ENCODE data around the gene DNAJB6.
"Not testable (repeated sequence)": the region's sequence is repeated elsewhere in the genome, so short reads cannot be mapped to it uniquely, and the experiment has no call there.

Gene DNAJB6

DNA sequence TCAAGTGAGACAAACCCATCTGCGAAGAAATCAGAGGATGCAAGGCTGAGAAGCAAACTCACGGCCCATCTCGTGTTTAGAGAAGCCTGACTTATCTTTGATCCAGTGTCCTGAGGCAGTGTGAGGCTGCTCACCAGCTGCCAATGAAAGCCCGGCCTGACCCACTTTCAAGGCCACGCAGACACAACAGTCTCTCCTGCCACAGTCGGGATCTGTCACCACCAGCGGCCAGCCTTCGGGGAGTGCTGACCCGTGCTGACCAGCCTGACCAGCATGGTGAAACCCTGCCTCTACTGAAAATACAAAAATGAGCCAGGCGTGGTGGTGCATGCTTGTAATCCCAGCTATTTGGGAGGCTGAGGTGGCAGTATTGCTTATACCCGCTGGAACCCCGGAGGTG is 7.4 kb upstream of the DNAJB6 start:
- no peak for DNase-seq

DNA sequence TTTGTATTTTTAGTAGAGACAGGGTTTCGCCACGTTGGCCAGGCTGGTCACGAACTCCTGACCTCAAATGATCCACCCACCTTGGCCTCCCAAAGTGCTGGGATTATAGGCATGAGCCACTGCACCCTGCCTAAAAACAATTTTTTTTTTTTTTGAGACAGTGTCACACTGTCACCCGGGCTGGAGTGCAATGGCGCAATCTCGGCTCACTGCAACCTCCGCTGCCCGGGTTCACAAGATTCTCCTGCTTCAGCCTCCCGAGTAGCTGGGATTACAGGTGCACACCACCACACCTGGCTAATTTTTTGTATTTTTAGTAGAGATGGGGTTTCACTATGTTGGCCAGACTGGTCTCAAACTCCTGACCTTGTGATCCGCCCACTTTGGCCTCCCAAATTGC is 6.2 kb upstream of the DNAJB6 start:
- not testable (repeated sequence) for DNase-seq

DNA sequence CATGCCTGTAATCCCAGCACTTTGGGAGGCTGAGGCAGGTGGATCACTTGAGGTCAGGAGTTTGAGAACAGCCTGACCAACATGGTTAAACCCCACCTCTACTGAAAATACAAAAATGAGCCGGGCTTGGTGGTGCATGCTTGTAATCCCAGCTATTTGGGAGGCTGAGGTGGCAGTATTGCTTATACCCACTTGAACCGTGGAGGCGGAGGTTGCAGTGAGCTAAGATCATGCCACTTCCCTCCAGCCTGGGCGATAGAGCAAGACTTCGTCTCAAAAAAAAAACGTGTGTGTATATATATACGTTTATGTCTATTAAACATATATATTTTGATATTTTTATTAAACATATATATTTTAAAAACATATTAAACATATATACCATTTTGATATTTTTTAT is 5.8 kb upstream of the DNAJB6 start:
- not testable (repeated sequence) for DNase-seq

DNA sequence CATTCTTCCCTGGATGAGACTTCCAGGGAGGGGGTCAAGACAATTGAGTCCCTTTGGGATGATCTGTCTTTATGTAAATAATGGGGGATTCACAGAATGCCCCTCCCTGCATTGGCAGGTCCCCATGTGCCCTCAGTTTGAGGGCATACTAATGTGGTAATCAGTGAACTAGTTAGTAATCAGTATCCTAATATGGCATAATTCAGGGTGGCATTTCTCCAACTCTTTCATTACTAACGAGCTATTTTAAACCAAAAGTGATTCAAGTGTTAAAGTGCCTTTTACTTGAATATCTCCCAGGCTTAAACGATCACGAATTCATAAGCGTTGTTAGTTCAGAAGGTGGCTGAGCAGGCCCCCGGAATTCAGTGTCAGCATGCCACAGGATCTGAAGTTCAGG is 1.6 kb upstream of the DNAJB6 start:
- DNase-seq: no peak

DNA sequence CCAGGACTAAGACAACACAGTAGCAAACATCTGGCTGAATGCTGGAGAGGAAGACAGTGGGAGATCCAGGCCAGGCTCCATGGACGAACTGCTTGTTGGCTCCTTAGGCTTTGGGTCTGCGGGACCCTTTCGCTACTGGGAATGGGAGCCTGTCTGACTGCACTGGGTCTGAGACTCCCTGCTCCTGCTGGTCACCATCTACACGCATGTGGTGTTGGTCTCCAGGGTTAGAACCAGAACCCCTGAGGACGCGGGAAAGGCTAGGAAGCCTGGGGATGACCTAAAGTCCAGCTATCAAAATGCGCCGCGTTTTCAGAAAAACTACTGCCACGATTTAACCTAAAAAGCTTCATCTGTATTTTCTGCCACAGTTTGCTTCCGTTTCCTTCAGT is 817 bp upstream of the DNAJB6 start:
- DNase-seq: no peak

DNA sequence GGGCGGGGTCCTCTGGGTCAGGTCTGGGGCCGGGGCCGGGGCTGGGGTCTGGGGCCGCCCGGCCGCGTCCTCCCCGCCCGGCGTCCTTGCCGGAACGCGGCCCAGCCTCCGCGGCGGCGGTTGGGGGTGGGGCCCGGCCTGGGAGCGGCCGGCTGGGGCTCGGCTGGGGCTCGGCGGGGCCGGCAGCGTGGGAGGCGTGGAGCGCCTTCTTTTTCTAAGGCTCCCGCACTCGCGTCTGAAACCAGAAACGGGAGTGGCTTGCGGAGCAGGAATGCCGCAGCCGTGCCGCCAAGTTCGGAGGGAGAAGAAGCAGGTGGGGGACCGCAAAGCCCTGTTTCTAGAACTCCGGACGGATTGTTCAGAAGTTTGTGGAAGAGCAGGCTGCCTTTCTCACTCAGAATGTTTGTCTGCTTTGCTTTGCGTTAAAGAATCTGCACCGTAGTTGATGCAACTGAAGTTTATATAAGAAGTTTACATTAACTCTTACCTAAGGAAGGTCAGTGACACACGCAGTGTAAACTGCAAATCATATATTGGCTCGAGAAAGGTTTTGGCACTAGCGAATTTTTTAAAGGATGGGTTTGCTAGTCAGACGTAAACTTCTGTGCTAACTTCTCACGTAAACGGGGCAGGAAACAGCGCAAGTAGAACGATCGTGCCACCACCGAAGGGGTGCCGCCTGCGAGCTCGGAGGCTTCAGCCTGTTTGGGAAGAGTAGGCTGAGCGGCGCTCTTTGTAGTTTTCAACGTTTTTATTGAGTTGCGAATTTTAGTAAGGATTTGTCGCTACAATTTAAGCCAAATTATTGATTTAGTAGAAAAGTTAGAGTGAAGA is 729 bp downstream of the DNAJB6 start:
- peak; percentile 85 for DNase-seq

DNA sequence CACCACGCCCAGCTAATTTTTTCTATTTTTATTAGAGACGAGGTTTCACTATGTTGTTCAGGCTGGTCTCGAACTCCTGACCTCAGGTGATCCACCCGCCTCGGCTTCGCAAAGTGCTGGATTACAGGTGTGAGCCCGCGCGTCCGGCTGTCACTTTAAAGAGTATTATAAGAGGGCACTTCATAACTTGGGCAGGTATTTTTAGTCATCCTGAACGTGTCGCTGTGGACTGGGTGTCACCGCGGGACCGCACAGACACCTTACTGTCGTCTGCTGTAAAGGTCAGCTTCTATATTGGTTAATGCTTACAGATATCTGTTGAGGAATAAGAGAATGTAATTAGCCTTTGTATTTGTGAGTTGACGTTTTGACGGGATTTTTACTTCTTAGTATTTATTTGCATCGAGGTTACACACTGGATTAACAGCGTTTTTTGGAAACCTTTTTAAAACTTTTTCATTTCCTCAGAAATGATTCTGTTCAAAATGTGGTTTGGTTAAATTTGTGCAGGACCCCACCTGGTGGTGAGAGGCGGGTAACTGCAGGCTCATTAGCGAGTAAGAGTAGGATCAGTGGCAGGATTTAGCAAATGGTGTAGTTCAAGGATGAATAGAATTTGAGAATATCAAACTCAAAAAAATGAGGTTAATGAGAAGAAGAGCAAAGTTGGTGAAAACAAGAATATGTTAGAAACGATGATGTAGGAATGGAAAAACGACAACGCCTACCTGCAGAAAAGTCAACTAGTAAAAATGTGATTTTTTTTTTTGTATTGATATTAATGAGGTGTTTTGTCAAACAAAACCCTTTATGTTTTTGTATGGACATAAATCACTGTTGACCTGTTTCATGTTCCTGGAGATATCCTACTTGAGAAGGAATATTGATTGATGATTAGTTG is 3.2 kb downstream of the DNAJB6 start:
- peak; percentile 80 for DNase-seq

DNA sequence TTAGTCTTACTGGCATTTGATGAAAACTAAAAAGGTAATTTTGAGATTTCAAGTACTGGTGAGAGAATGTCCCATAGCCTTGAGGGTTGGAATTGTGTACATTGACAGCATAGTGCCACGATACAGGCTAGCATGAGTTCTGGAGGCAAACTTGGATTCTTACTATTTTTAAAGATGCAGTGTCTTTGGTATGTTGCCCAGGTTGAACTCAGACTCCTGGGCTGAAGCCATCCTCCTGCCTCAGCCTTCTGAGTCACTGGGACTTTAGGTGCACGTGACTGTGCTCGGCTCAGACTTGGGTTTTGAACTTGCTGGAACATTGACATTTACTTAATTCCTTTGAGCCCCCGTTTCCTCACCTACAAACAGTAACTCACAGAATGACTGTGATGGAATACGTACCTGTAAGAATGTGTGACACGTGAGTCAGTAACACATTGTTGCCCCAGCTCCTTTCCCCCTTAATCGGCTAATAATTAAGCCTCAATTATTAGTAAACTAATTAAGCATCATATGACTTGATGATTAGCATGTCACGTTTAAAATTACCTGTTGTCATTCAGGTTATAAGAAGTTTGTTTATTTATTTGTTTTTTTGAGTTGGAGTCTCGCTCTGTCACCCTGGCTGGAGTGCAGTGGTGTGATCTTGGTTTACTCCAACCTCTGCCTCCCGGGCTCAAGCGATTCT is 10.6 kb downstream of the DNAJB6 start:
- no peak for DNase-seq

DNA sequence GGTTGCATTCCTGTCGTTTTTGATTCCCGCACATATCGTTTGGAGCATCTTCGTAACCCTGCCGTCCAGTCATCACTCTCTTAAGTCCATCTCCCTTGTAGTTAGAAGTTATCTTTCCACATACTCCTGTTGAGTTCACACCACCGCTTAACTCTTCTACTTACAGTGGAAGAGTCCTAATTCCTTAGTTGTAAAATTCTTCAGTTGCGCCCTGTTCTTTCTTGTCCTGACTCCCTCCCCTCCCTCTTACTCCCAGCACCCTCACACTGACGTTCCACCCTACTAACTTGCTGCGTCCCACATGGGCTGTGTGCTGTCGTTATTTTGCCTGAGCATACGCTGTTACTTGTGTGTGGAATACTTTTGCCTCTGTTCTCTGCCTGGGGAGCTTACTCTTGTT is 11.7 kb downstream of the DNAJB6 start:
- DNase-seq: no peak

DNA sequence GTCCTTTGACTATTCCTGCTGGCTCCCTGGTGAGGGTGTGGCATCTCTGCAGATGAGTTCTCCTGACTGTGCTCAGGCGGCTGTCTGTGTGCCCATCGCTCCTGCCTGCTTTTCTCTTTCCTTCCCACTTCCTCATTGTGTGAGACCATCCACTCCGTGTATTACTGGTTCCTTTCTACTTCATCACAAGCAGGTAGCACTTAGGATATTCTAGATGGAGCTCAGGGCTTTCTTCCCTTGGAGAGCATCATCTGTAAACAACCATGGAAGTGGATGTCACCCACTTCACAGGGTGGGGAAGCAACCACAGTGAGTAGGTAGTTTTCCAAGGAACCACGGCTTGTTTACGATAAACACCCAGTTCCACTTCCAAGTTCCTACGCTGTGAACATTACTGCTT is 15.7 kb downstream of the DNAJB6 start:
- no peak for DNase-seq

DNA sequence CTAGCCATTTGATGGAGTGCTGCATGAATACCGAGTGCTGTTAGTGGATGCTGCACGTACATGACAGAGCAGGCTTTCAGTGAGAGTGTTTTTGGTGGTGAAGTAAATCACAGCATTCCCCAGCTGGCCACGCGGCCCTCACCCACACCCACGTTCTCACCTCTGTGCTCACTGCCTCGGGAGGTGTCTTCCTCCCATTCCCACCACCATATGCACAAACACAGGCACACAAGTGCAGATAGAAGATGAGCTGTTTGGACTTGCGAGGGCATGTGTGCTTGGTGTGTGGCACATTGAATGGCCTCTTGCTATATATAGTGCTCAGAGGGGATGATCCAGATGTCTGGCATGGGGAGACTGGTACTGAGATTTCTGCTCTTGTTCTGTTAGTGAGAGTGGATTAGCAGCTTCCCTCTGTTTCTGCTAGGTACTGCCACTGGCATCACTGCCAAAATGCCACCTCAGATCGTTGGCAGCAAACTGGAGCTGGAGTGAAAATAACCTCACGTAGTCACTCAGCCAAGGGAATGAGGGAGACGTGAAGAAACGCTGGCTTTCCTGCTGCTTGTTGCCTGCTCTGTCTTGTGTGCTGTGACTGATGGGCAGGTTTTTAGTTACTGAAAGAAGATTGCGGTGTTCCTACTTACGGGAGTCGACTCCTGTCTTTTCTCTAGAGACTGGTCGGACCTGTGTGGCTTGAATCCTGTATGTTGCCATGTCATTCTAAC is 19.1 kb downstream of the DNAJB6 start:
- DNase-seq: no peak

DNA sequence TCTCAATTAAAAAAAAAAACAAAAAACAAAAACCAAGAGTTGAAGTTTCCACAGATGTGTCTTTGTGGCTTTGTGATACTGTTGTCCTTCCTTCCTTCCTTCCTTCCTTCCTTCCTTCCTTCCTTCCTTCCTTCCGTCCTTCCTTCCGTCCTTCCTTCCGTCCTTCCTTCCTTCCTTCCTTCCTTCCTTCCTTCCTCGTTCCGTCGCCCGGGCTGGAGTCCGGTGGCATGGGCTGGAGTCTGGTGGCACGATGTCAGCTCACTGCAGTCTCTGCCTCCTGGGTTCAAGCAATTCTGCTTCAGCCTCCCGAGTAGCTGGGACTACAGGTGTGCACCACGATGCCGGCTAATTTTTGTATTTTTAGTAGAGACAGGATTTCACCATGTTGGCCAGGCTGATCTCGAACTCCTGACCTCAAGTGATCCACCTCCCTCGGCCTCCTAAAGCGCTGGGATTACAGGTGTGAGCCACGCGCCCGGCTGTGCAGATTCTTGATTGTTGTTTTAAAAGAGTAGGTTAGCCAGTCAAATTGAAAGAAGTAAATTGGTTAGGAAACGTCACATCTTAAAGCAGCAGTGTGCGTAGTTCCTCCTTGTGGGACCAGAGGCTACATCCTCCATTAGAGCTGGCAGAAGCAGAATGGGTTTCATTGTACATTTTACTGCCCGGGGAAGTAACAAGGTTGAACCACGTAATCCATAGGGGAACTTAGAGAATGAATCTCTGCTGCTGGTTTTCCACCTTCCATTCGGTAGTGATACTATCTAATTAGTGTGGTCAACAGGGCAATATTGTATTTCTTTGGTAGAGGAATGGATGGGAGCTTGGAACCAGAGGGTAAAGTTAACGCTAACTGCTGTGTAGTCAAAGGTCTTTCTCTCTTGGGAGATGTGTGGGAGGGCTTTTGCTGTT is 20.6 kb downstream of the DNAJB6 start:
- DNase-seq: no peak

DNA sequence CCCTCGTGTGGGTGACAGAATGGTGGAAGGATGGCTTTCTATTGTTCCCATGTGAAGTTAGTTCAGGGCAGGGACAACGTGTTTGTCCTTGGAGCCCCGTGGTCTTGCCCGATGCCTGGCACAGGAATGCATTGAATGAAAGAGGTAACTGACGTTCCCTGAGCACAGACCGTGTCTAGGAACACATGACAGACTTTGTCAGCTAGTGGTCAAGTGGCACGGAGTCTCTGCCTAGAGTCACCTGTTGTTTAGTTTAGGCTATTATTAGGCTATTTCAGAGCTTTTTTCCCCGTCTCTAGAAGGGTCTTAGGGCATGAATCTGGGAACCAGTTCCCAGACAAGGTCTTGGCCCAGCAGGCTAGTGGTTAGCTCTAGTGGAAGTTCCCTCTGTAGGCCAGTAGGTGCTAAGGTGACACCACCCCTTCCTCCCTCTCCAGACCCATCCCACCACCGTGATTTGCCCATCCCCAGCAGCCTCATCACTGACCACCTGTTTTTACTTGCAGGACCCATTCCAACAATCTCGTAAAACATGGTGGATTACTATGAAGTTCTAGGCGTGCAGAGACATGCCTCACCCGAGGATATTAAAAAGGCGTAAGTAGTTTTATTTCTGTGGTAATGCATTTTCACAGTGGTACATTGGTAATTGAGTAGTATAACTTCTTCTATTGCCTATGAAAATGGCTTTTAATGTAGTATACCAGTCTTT is 21.4 kb downstream of the DNAJB6 start:
- no peak for DNase-seq

DNA sequence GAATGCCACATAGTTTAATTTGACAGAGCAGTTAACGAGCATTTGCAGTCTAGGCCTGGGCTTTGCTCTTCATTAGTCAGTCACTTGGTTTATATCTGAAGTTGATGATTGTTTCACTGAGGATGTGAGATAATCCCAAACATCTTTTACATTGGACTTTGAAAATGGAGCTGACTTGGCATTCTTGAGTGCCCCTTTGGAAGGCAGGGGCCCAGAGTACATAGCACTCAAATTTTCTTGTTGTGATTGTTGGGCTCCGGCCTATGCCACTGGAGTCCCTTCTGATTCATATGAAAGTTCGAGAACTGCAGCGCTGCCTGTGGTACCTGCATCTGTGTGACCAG is 21.9 kb downstream of the DNAJB6 start:
- no peak for DNase-seq

DNA sequence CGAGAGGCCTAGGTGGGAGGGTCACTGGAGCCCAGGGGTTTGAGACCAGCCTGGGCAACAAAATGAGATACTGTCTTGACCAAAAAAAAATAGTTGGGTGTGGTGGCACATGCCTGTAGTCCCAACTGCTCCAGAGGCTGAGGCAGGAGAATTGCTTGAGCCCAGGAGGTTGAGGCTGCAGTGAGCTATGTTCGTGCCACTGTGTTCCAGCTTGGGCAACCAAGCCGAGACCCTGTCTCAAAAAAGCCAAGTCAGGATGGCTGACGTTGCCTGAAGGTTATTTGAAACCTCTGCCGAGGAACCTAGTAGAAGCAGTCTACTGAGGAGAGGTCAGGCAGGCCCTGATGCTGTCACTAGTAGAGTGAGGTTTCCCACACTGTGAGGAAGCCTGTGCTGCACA is 22.8 kb downstream of the DNAJB6 start:
- DNase-seq: no peak

DNA sequence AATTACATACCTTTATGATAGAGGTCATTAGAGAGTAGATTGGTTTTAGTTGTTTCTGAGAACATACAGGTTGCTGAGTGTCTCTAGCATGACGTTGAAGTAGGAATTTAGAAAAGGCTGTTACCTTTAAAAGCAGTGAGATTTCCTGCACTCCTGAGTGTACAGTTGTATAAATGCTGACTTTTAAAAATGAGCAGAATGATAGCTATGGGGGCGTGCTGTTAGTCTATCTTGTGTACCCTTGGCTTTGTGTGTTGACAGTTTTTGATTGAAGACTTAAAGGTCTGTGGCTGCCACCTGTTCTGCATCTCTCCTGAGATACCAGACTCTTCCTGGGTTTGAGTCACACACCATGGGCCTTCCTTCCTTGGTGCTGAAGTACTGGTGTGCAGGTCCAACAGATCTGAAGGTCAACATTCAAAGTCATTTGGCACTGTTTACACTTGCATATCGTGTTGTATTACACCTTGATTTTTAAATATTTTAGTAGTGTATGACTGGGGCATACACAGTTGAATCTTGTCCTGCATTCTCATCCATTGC is 23.8 kb downstream of the DNAJB6 start:
- DNase-seq: no peak

DNA sequence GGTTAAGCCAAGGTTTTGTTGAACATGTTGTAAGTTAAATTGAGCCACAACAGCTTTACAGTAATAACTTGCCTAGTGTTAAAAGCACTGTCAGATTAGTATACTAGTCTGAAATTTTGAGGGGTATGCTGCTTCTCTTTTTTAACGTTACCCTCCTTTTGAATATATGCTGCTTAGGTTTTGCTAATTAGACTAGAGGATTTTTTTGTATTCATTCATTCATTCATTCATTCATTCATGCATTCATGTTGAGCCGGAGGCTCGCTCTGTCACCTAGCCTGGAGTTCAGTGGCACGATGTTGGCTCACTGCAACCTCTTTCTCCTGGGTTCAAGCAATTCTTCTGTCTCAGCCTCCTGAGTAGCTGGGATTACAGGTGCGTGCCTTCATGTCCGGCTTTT is 24.7 kb downstream of the DNAJB6 start:
- no peak for DNase-seq

DNA sequence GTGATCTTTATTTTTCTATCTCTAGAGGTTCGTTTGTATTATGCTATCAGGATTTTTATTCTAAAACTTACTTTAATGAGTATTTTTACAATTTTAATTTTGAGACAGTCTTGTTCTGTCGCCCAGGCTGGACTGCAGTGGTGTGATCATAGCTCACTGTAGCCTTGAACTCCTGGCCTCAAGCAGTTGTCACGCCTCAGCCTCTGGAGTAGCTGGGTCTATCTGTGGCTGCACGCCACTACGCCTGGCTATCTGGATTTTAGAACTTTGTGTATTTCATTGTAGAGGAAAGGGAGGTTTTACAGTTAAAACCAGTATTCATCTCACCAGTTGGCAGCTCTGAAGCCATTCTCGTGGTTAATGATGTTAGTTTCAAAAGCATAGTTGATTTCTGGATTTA is 25.9 kb downstream of the DNAJB6 start:
- no peak for DNase-seq

DNA sequence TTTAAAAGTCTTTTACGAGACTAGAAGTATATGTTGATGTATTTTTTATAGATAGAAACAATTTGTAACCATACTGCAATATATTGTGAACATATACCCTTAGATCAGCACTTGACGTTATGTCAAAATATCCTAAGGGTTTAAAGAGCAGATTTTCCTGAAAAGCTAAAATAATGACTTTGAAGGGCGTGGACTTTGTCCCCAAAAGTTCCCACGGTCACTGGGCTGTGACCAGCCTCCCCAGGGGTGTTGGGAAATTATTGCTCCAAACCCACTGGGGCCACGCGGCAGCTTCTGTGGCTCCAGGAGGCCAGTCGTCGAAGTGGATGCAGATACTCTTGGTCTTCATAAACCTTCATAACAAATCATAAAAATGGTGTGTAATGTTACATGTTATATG is 29.9 kb downstream of the DNAJB6 start:
- DNase-seq: no peak

DNA sequence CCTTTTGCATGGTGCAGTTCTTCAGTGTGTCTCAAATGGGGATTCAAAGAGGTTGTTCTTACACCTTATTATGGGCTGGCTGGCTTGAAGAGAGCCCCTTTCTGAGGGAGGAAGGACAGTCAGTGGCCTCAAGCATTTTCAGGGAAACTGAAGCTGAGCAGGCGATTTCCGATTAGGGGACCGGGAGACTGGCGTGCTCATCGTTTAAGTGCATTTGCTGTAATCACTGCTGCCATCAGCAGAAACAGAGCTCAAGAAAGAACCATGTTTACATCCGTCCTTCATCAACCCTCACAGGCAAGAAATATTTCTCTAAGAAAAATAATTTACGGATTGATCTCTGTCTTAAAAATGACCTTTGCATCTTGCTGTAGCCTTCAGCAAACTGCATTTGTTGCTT is 32.2 kb downstream of the DNAJB6 start:
- no peak for DNase-seq

DNA sequence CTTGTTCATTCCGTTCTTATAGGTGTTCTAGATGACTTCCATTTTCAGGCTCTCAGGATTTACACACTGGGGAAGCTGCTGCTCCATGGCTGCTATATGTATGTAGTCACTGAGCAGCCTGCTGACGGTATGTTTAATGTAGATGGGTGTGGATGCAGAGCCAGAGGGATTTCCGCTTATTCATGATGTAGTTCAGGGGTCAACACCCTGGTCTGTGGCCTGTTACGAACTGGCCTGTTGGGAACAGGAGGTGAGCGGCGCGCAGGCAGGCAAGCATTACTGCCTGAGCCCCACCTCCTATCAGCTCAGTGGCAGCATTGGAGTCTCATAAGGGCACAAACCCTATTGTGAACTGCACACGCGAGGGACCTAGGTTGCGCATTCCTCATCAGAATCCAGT is 33.9 kb downstream of the DNAJB6 start:
- no peak for DNase-seq
